ENCODE measurements around the gene NACC1.
A peak's percentile ranks its signal among the peaks of the same experiment; 100 is the strongest.

NACC1 gene

DNA sequence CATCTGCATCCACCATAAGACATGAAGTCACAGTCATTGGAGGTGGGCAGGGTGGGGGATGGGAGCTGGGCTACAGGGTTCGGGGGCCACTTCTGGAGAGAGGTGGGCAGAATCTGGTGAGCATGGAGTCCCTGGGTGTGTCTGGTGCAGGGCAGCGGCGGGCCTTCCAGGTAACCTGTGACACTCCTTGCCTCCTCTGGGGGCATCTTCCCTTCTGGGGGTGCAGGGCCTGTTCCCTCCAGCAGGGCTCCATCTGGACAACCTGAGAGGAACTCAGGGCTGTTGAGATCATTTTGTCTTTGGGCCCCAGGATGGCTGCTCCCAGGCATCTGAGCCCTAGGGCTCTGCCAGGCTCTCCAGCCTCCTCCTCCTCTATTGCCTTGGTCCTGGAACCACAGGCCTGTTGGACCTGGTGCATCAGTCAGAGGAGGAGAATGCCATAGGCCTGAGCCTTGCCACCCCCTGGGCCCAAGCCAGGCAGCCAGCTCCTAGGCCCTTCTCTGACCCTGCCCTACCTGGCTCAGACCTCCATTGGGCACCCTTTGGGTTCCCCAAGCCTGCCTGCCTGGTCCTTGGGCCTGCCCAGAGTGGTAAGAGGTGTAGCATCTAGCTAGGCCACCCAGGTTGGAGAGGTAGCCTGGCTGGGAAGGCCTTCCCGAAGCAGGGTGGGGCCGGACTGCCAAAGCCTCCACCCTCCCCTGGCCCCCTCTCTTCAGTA is 28.8 kb upstream of the NACC1 start:
- DNase-seq = peak; percentile 83

DNA sequence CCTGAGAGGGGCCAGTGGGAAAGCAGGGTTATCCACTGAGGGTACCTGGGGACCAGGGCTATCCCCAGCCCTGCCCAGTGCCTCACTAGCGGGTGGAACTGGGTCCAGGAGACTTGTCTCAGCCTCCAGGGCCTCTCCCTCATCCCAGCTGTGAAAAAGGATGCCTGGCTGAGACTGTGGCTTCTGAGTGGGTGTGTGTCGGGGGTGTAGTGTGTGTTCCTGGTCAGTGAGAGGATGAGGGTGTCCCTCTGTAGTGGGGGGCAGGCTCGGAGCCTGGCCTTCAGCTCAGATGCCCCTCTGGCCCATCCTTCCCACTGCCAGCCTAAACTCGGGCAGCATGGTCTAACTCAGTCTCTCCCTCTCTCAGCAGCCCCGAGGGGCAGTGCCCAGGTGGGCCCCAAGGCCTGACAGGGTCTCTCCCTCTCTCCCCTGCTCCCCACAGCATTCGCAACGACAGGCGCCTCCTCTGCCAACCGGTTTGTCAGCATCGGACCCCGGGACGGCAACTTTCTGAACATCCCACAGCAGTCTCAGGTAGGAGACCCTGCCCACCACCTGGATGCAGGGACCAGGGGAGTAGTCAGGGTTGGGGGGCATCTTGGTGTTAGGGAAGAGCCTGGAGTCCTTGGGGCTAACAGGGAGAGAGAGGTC is 28.1 kb upstream of the NACC1 start:
- DNase-seq = no peak

DNA sequence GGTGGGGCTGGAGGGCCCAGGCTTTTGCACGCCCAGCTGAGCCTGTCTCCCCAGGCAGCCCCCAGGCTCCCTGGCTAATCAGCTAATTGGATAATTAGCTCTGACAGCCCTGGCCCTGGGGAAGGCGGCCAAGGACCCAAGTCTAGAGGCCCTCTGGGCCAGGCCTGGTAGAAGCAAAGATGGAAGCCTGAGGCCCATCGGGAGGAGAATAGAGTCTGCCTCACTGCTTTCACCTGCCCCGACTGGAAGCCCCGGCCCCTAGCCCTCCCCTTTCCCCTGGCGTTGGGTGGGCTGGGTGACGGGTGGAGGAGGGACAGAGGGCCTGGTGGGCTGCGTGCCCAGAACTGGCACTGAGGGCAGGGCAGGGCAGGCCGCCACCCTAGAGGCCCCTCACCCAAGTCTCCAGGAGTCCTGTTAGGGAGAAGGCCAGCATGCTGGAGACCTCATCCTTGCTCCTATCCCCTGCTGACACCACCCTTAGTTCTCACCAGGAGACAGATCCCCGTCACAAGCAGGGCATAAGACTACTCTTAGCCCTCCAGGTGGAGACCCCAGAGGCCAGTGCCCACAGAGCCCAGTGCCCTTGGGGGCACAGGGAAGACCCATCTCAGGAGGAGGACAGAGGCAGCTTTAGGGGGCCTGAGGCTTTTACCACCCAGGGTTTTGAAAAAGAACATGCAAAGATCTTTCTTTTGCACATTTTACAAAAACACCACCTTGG is 27.4 kb upstream of the NACC1 start:
- no peak for DNase-seq

DNA sequence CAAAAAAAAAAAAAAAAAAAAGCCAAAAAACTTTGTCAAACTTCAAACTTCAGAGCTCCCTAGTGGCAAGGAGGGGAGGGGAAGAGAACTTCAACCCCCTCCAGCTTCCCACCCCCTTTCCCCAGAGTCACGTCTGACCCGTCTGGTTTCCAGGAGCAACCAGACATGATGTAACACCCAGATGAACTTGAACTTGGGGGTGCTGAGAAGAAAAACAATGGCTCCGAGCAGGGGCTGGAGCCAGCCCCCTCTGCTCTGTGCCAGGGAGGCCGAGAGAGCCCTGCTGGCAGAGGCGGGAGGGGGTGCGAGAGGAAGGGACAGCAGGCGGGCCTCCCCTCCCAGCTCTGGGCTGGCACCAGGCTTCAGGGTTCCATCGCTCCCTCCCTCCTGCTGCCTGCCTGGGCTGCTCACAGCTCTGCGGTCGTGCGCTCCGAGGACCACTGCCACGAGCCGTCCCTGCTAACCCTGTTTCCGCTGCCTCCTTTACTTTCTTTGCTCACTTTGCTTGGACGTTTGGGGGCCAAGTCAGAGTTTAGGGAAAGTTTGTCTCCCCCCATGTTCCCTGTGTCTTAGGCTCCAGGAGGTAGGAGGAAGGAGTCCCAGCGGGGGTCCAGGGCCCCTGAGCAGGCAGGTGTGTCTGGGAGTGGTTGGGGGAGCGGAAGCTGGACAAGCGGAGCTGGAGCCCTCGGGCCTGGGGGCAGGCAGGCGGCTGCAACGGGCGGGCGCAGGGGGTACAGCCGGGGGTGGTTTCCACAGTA is 26.5 kb upstream of the NACC1 start:
- DNase-seq = no peak

DNA sequence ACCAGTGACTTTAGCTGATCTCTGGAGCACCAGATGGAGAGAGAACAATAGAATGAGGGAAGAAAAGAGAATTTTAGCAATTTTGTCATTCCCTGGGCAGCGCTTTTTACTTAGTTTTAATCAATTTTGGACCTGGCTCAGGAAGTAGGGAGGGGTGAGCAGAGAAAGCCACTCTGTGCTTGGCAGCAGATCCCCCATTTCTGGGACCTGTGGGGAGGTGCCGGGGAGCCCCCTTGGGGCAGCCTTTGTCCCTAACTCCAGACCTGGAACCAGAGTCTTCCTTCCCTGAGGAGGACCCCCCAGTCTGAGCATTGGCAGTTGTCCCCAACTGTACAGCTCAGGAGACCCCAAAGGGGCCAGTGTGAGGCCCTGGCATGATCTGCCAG is 25.9 kb upstream of the NACC1 start:
- DNase-seq = no peak

DNA sequence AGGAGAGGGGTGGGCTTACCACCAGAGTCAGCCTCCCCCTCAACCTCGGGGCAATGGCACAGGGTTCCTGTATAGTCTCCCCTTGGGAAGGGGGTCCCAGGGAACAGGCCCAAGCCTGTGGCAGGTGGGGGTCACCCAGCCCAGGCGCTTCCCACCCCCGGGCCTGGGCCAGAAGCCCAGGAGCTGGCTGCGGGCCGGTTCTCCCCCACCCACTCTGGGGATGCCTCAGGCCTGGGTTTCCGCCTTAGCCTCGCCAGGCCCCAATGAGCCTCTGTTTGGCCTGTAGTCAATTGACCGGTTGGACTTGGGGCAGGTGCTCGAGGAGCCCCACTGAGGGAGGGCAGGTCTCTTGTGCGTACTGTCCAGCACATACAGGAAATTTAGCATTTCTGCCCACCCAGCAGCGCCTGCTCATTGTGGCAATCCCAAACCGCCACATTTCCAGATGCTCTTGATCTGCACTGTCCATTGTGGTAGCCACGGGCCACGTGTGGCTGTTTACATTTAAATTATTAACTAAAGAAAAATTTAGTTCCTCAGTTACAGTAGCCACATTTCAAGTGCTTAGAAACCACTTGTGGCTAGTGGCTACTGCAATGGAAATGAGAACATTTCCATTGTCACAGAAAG is 25.3 kb upstream of the NACC1 start:
- no peak for DNase-seq

DNA sequence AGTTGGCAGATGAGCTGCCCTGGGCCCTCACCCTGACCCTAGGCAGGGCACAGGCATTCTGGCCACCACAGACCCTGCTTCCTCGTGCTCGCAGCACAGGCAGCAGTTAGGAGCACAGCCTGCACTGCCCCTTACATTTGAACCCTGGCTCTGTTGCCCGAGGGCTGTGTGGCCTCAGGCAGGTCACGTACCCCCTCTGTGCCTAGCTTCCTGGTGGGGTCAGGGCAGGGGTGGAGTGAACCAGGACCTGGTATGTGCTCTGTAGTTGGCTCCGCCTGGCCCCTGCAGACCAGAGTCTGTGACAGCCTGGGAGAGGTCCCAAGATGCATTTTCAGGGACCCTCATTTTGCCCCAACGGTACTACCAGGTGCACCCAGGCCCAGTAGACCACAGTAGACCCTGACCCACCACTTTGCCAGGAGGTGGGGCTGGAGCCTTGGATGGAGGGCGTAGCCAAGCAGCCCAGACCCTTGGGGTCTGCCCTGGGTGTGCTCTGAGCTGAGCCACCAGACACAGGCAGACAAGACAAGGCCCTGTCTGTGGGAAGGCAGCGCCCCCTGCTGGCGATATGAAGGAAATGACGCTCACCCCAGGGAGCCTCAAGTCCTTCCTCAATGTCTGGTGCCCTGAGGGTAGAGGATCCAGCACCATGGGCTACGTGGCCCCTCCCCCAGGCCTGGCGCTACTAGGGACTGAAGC is 24.5 kb upstream of the NACC1 start:
- DNase-seq = peak; percentile 96

DNA sequence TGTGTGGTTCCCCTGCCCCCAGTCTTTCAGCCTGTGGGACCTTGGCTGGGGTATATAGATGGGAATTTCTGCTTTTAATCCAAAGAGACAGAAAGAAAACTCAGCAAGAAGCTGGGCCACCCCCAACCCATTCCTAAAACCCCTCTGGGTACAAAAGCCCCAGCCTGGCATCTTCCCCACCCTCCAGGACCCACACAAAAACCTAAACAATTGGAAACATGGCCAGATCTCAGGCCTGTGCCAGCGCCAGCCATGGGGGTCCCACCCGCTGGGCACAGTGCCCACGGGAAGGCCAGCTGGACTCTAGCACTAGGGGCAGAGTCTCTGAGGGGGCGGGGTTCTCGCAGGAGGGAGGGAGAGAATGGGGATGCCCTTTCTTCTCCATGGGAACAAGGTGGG is 24.0 kb upstream of the NACC1 start:
- no peak for DNase-seq

DNA sequence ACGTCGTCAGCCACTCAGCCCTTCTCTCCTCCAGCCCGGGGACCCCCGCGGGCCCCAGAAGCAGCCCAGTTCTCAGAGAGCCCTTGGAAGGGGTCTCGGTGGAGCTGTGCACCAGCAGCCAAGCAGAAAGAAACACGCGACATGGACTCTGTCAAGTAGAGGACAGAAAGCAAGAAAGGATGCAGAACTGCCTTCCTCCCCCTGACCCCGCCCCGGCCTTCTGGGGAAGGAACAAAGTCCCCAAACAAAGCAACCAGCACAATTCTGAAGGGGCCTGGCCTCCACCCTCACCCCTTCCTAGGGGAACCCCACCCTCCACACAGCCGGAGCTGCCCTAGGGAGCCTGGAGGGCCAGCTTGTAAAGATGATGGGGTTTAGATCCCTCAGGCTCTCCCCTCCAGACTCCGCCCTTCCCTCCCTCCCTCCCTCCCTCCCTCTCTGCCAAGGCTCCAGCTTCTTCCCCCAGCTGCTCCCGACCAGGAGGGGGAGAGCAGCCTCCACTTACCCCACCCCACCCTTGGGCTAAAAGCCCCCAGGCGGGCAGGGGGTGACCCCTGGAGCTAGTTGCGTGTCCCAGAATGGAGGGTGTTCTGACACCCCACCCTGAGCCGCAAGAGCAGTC is 23.2 kb upstream of the NACC1 start:
- DNase-seq = peak; percentile 54

DNA sequence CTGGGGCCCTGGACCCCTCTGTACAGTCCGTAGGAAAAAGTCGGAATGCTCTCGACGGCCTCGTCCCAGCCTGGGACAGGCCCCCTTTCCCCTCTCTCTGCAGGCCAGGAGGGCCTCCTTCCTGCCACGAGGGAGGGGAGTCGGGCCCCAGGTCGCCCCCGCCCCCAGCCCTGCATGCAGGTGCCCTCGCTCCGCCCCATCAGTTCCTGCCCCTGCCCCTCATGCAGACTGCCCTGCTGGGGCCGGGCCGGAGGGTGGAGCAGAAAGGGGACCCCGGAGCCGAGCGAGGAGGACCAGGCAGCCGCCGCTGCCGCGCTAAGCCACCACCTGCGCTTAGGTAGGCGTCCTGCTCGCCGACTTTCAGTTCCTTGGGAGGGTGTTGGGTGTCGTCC is 22.7 kb upstream of the NACC1 start:
- no peak for DNase-seq

DNA sequence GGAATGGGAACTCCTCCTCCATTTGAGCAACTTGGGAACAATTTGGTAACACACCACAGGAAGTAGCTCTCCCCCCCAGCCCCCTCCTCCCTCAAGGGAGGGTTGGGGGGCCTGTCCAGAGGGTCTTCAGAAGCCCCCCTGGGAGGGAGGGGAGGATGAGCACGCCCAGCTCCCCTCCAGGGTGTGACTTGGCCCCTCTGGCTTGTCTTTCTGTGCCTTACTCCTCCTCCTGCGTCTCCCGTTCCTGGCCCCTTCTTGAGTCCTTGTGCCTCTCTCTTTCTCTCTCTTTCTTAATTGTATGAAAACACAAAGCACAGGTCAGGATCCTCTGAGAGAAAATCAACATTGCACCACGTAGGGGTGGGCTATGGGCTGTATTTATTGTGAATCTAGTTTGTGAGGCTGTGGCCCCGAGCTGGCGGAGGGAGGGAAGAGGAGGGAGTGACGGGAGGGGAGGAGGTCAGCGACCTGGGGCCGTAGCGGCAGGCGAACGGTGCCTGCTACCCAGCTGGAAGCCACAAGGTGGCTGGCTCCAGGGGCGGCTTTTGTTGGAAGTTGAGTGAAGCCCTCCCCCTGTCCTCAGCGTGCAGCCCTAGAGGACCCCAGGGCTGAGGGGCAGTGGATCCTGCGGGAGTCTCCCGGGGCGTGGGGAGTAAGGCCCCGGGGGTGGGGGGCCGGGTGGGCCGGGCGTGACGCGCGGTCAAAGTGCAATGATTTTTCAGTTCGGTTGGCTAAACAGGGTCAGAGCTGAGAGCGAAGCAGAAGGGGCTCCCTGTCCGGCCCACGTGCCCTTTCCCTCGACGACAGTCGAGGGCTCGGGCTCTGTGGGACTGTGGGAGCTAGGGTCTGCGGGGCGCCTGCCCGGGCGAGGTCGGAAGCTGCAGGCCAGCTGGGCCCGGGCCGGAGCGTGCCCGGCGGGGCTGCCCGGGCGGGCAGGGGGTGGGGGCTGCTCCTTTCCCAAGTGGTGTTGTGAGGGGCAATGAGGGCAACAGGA is 21.8 kb upstream of the NACC1 start:
- DNase-seq = peak; percentile 63

DNA sequence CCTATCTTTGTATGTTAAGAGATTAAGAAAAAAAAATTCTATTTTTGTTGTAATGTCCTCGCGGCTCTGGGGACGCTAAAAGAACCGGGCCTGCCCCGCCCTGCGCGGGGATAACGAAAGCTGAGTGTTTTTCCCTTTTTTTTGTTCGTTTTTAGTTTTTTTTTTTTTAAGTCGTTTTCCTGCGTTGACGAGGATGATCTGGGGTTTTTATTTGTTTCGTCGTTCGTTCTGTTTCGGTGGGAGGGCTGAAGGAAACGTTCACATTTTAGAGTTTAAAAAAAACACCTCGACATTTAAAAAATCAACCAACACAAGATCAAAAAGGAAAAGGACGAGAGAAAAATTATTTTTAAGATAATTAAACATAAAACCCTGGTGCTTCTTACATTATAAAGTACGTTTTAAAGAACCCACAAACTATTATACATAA is 21.0 kb upstream of the NACC1 start:
- no peak for DNase-seq

DNA sequence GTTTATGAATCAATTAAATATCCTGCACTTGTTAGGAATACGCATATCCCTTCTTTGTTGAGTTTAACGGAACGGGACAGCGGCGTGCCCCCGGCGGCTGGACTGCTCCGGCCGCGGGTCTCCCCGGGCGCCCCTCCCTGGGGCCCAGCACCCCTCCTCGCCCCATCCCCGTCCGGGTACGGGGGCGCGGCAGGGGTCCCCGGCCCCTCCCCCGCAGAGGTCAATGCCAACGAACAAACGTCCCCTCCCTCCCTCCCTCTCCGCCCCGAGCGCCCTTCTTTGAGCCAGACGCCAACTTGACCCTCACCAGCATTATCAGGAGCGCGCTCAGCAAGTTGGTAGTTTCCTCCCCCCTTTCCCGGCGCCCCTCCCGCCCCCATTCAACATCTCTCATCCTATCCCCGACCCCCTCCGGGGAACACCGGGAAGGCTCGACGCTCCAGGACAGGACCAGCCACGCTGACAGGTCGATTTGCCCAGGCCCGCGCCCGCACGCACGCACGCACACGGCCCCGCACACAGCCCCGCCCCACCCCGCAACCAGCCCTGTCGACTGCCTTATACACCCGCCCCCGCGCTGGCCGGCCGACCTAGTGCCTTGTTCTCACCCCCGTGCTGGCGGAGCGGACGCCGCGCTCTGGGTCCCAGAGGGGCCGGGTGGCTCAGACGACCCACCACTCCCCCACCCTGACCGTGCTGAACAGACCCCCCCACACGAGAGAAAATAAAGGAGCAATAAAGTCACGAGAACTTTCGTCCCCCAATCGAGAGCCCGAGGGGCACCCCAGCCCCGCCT is 20.4 kb upstream of the NACC1 start:
- DNase-seq = no peak

DNA sequence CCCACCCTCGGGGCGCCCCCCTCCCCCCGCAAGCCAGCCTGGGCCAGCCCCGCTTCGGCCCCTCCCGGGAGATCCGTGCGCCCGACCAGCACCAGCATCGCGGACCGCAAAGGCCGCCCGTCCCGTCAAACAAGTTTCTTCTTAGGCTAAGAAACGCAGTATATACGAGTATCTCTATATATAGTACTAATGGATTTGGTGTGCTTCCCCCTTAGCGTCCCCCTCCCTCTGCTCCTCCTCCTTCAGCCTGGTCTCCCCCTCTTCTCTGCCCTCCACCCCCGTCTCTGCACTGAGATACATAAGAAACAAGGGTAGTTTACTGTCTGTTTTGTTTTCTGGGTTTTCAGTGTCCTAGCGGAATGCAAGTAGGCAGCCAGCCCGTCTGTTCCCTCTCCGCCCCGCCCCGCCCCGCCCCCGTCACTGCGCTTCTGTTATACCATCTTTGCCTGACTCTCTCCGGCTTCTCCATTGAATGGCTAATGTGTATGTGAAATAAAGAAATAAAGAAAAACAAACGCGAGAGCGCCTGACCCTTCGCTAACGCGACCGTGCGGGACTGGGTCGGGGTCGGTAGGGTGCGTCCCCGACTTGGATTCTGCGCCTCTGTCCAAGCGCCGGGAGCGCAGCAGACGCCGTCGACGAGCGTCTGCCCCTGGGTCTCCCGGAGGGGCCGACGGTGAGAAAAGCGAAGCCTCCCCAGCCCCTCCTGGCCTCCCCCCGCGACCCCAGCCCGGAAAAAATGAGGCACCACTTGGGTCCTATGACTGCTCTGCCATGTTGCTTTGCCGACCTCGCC is 19.6 kb upstream of the NACC1 start:
- no peak for DNase-seq

DNA sequence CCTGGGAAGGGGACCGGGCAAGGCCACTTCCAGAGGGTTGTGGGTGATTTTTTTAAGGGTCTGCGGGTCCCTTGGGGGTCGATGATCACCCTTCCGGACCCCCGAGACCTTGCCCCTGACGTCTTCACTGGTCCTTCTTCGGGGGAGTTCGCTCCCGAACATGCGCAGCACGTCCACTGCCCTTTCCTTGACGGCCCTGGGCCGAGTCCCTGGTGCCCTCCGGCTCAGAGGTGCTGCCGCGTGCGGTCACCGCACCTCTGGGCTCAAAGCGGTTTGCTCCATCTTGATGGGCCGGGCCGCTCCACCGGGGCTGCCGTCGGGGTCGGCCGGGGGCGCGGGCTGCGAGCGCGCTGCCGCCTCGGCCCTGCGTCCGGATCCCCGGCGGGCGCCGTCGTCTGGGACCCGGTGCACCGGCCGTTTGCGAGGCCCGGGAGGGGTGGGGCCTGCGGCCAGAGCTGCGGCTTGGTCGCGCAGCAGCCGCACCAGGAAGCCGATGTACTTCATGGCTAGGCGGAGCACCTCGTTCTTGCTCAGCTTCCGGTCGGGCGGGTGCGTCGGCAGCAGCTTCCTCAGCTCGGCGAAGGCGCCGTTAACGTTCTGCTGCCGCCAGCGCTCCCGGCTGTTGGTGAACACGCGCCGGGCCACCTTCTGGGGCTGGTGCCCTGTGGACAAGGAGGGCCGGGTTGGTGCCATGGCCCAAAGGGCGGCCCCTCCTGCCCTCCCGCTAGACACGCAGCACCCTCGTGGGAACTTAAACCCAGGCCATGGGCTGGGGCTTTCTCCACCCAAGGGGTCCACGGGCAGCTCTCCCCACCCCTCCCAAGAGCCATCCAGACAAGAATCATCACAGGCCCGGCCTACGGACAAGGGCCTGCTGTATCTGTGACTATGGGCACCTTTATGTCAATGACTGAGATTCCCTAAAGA is 18.7 kb upstream of the NACC1 start:
- no peak for DNase-seq

DNA sequence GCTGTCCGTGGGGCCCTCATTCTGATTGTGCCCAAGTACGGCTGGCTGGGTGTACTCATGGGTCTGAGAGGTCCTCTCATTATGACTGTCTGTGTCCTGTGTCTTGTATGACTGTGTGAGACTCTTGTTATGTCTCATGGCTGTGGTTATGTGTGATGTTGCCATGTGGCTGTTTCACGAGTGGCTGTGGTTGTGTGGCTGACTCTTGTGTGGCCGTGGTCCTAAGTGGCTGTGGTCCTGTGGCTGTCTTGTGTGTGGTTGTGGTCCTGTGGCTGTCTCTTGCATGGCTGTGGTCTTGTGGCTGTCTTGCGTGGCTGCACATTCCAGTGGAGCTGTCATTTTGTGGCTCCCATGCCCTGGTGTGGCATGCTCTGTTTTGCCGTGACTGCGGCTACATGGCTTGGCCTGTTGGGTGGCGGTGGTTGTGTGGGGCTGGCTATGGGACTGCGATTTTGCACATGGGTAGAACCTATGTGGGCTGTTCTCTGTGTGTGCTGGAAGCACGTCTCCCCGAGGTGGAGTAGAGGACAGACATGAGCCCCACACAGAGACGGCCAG is 18.0 kb upstream of the NACC1 start:
- DNase-seq = no peak

All from 8988T (cell line).